ENCODE measurements around the gene IFNLR1.

The IFNLR1 gene

GRCh38 chr1:24177161-24177560 lies 9.9 kb downstream of the IFNLR1 start:
- no peak for DNase-seq (ENCODE audit: low read depth in 3 of 3)

DNA sequence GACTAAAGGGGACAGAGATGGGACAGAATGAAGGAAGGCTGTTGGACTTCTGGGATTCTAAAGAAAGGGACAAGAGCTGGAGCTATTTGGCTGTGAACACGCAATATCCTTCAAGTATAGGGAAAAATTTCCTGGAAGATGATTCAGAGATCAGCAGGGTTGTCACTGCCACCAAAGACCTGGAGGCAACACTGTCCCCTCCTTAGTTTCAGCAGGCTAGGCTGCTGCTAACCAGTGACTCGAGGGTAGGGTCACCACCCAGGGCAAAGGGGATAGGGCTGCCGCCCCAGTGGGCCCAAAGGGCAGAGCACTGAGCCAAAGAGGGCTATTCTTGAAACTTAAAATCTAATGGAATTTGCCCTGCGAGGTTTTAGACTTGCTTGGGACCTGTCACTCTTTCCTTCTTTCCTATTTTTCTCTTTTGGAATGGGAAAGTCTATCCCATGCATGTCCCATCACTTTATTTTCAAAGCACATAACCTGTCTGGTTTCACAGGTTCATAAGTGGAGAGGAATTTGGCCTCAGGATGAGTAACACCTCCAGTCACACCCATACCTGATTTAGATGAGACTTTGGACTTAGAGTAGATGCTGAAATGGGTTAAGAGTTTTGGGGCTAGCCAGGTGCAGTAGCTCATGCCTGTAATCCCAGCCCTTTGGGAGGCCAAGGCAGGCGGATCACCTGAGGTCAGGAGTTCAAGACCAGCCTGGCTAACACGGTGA lies 11.9 kb downstream of the IFNLR1 start:
- DNase-seq (ENCODE audit: low read depth in 3 of 3), result no peak

- DNase-seq (ENCODE audit: low read depth in 3 of 3), result no peak
These were observed 13.2 kb downstream of the IFNLR1 start for GRCh38 chr1:24173638-24174575.

DNA sequence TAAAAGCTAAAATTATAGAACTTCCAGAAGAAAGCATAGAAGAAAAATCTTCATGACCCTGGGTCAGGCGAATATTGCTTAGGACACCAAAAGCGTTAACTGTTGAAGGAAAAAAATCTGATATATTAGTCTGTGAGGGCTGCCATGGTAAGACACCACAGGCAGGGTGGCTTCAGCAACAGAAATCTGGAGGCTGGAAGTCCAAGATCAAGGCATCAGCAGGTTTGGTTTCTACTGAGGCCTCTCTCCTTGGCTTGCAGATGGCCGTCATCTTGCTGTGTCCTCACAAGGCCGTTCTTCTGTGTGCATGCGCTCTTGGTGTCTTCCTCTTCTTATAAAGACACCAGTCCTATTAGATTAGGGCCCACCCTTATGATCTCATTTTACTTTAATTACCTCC lies 14.5 kb downstream of the IFNLR1 start:
- DNase-seq (ENCODE audit: low read depth in 3 of 3), result no peak

DNA sequence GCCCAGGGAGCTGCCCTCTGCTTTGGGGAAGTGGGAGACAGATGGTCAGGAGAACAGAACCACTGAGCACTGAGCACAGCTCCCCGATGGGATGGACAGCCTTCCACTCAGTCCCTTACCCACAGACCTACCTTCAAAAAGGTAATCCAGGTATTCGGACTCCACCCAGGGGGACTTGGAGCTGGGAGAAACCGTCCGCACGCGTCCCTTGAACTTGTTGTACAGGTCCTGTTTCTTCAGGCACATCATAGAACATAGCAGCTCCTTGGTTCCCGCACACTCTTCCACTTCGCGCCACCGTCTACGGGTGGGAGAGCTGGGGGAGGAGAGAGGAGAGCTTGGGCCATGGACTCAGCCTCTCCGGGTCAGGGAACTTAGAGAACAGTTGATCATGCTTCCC lies 17.8 kb downstream of the IFNLR1 start:
- DNase-seq (ENCODE audit: low read depth in 3 of 3), result no peak

GRCh38 chr1:24168245-24168644 lies 18.8 kb downstream of the IFNLR1 start:
- DNase-seq (ENCODE audit: low read depth in 3 of 3), result no peak

DNA sequence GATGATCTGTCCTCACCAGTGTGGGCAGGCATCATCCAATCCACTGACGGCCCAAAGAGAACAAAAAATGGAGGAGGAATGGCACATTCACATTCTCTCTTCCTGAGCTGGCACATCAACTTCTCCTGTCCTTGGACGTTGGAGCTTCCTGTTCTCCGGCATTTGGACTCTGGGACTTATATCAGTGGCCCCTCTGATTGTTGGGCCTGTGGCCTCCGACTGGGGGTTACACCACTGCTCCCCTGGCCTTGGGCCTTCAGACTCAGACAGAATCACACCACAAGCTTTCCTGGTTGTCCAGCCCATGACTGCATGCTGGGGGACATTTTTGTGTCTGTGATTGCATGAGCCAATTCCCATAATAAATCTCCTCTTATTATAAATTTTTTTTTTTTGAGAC lies 20.1 kb downstream of the IFNLR1 start:
- no peak for DNase-seq (ENCODE audit: low read depth in 3 of 3)

DNA sequence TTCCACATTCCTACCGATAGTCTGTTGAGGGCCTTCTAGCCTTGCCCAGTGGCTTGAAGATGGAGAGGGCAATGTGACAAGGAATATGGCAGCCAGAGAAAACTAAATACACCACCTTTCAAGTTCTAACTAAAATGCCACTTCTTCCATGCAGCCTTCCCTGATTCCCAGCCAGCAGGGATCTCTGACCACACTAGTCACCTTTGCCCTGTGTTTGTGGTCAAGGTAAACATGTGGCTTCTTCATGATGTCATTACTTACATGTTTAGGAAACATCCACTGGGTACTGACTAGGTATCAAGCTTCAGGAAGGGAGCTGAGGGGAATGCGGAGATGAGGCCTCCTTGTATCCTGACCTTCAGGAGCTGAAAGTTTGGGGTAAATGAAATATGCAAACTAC lies 21.6 kb downstream of the IFNLR1 start:
- no peak for DNase-seq (ENCODE audit: low read depth in 3 of 3)

GRCh38 chr1:24164004-24164403 lies 23.1 kb downstream of the IFNLR1 start:
- no peak for DNase-seq (ENCODE audit: low read depth in 3 of 3)

GRCh38 chr1:24162201-24162600 lies 24.9 kb downstream of the IFNLR1 start:
- DNase-seq (ENCODE audit: low read depth in 3 of 3), result no peak

DNA sequence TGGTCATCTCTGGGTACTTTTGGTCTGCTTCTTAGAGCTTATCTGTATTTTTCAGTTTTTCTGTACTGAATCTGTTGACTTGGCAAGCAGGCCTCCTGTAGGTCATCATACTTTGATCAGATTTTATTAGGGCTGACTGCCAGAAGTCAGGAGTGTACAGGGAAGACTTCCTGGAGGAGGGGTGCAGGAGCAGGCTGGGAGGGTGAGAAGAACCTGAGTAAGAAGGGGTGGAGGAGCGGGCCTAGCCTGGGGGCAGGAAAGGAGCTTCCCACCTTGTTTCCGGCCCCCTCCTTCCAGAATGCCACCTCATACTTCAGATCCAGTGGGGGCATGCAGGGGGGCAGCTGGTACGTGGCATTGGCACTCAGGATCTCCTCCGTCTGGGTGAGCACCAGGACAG lies 25.8 kb downstream of the IFNLR1 start:
- no peak for DNase-seq (ENCODE audit: low read depth in 3 of 3)

DNA sequence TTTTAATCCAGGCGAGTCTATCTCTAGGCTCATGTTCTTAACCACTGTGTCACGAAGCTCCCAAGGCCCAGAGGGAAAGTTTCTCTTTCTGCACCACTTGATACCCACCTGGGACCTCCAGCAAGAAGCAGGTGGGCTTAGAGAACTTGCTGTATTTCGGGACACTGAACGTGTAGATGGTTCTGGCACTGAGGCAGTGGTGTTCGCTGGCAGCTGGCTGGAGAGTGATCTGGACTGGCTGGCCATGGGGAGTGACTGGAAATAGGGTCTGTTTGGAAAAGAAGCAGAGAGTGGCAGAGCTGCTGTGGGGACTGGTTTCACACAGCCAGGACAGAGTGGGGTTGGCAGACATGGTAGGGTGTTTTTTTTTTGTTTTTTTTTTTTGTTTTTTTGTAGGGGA lies 27.7 kb downstream of the IFNLR1 start:
- DNase-seq (ENCODE audit: low read depth in 3 of 3), result no peak

DNA sequence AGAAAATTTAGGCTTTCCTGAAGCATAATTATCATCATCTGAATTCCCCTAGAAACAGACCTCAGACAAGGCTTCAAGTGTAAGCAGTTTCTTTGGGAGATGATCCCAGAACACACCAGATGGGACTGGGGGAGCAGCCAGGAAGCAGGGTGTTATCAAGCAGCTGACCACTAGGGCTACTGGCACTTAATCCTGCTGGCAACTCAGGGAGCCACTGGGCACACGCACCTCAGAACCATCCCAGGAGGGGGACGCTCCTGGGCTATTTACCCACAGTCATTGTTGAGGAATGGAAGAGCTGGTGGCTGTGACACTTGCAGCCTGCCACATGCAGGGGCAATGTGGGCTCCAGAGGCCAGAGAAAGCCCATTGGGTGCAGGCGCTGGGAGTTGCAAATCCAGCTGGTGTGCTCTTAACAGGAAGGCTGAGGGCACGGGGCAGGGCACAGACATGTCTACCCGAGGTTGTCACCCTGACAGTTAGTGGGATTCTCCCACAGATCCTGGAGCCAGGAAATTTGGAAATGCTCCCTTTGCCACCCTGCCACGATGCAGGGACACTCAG lies 29.1 kb downstream of the IFNLR1 start:
- no peak for DNase-seq (ENCODE audit: low read depth in 3 of 3)

- no peak for DNase-seq (ENCODE audit: low read depth in 3 of 3)
These were observed 30.4 kb downstream of the IFNLR1 start for GRCh38 chr1:24156542-24157260.

GRCh38 chr1:24155011-24155782 lies 31.9 kb downstream of the IFNLR1 start:
- peak in 1 of 3 experiments; percentile 9 for DNase-seq (ENCODE audit: low read depth in 3 of 3)

GRCh38 chr1:24154215-24154614 lies 32.9 kb downstream of the IFNLR1 start:
- no peak for DNase-seq (ENCODE audit: low read depth in 3 of 3)

- no peak for DNase-seq (ENCODE audit: low read depth in 3 of 3)
These were observed 34.2 kb downstream of the IFNLR1 start for GRCh38 chr1:24152631-24153494.

DNA sequence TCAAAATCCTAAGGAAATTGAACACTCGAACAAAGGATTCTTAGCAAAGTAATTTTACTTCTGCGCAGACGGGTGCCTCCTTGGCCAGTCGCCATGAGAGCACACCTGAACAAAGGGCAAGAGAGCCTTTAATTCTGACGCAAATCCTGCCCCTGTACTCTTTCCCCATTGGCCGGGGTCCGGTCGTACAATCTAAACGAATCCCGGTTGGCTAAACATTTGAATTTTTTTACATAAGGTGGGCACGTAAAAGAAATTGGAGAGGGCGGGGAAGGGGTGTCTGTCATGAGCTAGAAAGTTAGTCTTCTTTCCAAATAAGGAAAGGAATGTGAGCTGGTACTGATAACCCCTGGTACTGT lies 35.9 kb downstream of the IFNLR1 start:
- no peak for DNase-seq (ENCODE audit: low read depth in 3 of 3)

DNA sequence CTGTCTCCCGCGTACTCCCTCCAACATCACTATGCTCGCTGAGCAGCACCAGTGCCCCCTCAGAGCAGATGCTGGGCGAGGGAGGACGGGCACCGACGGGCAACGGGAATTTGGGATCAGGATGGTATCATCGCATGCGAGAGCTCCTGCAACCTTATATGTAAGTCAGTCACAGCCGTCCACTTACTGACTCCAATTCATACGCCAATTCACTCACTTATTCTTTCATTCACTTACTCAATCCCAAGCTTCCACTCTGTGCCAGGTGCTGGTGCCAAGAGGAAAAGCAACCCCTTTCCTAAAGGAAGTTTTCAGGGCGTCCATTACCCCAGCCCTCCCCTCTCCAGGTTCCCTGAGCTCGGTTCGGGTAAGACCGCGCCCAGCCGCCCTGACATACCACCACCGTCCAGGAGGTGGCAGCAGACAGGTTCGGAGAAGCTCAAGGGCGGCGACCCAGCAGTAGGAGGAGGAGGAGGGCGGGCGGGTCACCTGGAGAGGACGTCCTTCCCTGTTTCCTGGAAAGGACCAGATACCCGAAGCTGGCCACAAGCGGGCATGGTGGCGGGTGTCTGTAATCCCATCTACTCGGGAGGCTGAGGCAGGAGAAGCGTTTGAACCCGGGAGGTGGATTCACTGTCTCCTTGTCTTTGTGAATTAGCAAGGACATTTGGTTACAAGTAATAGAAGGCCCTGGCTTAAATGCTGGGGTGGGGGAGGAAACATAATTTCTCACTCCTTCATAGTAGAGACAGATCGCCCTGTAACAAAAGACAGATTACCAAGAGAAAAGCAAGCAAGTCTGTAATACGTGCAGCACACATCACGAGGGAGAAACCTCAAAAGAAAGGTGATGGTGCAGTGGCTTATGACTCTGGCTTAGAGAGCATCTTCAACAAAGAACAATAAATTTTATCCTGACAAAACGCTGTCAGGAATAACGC lies 36.6 kb downstream of the IFNLR1 start:
- peak; percentile 76 to 91 (median 82) for DNase-seq (ENCODE audit: low read depth in 3 of 3)
